Heart left ventricle (tissue), 16 donors: ENCODE results near the gene HNRNPDL. TPM values are rescaled to one million over a fixed set of nuclear protein-coding genes. Genes with fewer than 3 reads are reported as not detected.
"Not testable (repeated sequence)": the region's sequence is repeated elsewhere in the genome, so short reads cannot be mapped to it uniquely, and the experiment has no call there.

Source experiments
- ATAC-seq, 4 donors: fragments of 200-7000 bp; cut with Tn5 transposase; one replicate each; pipeline ENCODE4 v1.9.1; 2020 to 2022; ENCODE audit warnings: moderate library complexity in 4 of 4, mild to moderate bottlenecking in 3 of 4, moderate number of reproducible peaks in 1 of 4
- DNase-seq, 5 donors: peaks; one replicate each; pipeline ENCODE4 v3.0.0-alpha.2; 2020
- H3K27ac ChIP-seq, 12 donors: fragments of 200-600 bp; sonication (generic) in 4 of 12; one replicate each; pipeline versions ENCODE4 v1.5.0 to v1.8.0; 2016 to 2022; ENCODE audit warnings: mild to moderate bottlenecking in 2 of 12
- H3K27me3 ChIP-seq, 9 donors: fragments of 200-600 bp; sonication (generic) in 2 of 9; one replicate each; pipeline versions ENCODE4 v1.5.1 to v1.8.0; 2016 to 2022; ENCODE audit warnings: mild to moderate bottlenecking in 3 of 9
- H3K36me3 ChIP-seq, 9 donors: fragments of 200-600 bp; sonication (generic) in 2 of 9; one replicate each; pipeline versions ENCODE4 v1.5.0 to v1.8.0; 2018 to 2022; ENCODE audit warnings: mild to moderate bottlenecking in 2 of 9
- H3K4me1 ChIP-seq, 12 donors: fragments of 200-600 bp; sonication (generic) in 4 of 12; one replicate each; pipeline versions ENCODE4 v1.5.0 to v1.8.0; 2016 to 2022; ENCODE audit warnings: mild to moderate bottlenecking in 3 of 12
- H3K4me3 ChIP-seq, 12 donors: fragments of 200-600 bp; sonication (generic) in 4 of 12; one replicate each; pipeline versions ENCODE4 v1.5.0 to v1.8.0; 2017 to 2022; ENCODE audit warnings: mild to moderate bottlenecking in 9 of 12, moderate library complexity in 4 of 12
- H3K9me3 ChIP-seq, 12 donors: fragments of 200-600 bp; sonication (generic) in 4 of 12; one replicate each; pipeline versions ENCODE4 v1.5.0 to v1.8.0; 2016 to 2022; ENCODE audit warnings: mild to moderate bottlenecking in 1 of 12
- POLR2A ChIP-seq, 2 donors: fragments of 450-650 bp; IDR thresholded peaks; one replicate each; pipeline ENCODE4 v1.6.1; 2017; ENCODE audit warnings: antibody characterized with exemption in 2 of 2, mild to moderate bottlenecking in 2 of 2, moderate library complexity in 2 of 2
- WGBS, 4 donors: extraction: QIAGEN DNeasy Blood & Tissue Kit in 2 of 4; methylation state at CpG; one replicate each; pipeline versions ENCODE4 v1.1.5 to v1.1.7; 2013 to 2018; 5-methylcytosine and 5-hydroxymethylcytosine counted together
- intact Hi-C, 10 donors: fragments of 100-400 bp; cut with DNase I; formaldehyde crosslinking; loops; one replicate each; pipeline versions ENCODE4 v1.11.1 to v1.14.2; 2022
- polyA plus RNA-seq, 2 donors: library from polyadenylated mRNA; stranded (reverse); fragments of 200-250 nt; gene quantifications; one replicate each; pipeline ENCODE4 v1.2.3, GENCODE V29; 2013
- total RNA-seq, 9 donors: library from RNA; depleted of rRNA in 2 of 9; stranded (reverse); fragments of >200 nt in 2 of 9; fragmentation: NEBNext Ultra II Directional in 3 of 9; extraction: Animal tissue kit (Norgen Biotek cat#: 25700) in 3 of 9; gene quantifications; one replicate each; pipeline versions ENCODE4 v1.1.0 to v1.2.4, GENCODE V29; 2016 to 2023
- TF ChIP-seq, protein P1 (sequence below), 12 donors: fragments of 200-600 bp; sonication (generic) in 4 of 12; IDR thresholded peaks; one replicate each; pipeline versions ENCODE4 v1.5.0 to v1.8.0; 2018 to 2022; ENCODE audit warnings: antibody characterized with exemption in 12 of 12, mild to moderate bottlenecking in 5 of 12
- donor health status: ischemic (EF 13 %, LVEDD 7.1; RV severe dilation, severe dysfunction).
- donor health status: healthy with polysubstance abuse.
- donor health status: DM: no; HTN: yes; CAD: no.
- donor health status: DM: no; HTN: no; CAD: no.
- donor health status: ischemic (EF 25% LVEDD 6.9; RV normal size, moderate dysfunction).
- donor health status: ischemic (EF 25% LVEDD 5.7; RV mildly dilated, moderate dysfunction).
- donor health status: healthy.
- donor health status: DM: yes; HTN: yes; CAD: no.
- donor health status: ischemic (EF 35%, LVEDD 5.7; RV mildly dilated, moderate dysfunction).
- donor health status: nonischemic (EF 11% LVEDD 7.7; RV severe dilation, severe dysfunction).
- donor health status: DM: yes; HTN: yes; CAD: no.
- donor health status: PGD.
- donor health status: ischemic (EF 29% LVEDD 5.4; RV normal size, mild dysfunction).
- donor health status: nonischemic (EF 23%, LVEDD 6.1; RV moderate dilation, normal function).

HNRNPDL gene
- total and polyA plus RNA-seq, 11 donors: 90.8 to 236 (median 142) TPM

DNA sequence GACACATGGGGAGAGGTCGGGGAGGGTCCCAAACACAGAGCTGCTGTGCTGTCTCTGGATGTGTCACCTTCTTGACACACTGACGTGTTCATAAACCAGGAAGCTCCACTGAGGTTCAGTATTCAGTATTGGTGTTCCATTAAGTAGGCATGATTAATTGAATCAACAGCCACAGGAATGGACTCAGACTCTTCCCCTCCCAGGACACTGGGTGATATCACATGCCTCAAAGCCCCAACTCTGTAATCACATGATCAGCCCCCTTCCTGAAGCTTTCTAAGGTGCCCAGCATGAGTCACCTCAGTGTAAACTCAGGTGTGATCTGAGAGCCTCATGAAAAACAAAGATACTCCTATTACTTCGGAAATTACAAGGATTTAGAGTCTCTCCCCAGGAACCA lies 35.4 kb downstream of the HNRNPDL start:
- intact Hi-C loops: no loop called here
- Histone ChIP-seq H3K27me3 (no peaks in the 10 kb centered on the region), H3K4me3 (no peak overlapping the region), H3K4me1 (no peaks in the 10 kb centered on the region), H3K9me3 (no peaks in the 10 kb centered on the region), H3K36me3 (no peaks in the 10 kb centered on the region), H3K27ac (no peak overlapping the region)
- WGBS, 4 donors: 90 to 97% (median 93%) methylated on average over 3 of the region's 3 CpGs
- TF ChIP-seq POLR2A (IDR thresholded peaks at IDR 0.05): no peak
- TF ChIP-seq, protein P1, sequence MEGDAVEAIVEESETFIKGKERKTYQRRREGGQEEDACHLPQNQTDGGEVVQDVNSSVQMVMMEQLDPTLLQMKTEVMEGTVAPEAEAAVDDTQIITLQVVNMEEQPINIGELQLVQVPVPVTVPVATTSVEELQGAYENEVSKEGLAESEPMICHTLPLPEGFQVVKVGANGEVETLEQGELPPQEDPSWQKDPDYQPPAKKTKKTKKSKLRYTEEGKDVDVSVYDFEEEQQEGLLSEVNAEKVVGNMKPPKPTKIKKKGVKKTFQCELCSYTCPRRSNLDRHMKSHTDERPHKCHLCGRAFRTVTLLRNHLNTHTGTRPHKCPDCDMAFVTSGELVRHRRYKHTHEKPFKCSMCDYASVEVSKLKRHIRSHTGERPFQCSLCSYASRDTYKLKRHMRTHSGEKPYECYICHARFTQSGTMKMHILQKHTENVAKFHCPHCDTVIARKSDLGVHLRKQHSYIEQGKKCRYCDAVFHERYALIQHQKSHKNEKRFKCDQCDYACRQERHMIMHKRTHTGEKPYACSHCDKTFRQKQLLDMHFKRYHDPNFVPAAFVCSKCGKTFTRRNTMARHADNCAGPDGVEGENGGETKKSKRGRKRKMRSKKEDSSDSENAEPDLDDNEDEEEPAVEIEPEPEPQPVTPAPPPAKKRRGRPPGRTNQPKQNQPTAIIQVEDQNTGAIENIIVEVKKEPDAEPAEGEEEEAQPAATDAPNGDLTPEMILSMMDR (IDR thresholded peaks at IDR 0.05): no peak
- ATAC-seq (no peak), DNase-seq (no peak)

DNA sequence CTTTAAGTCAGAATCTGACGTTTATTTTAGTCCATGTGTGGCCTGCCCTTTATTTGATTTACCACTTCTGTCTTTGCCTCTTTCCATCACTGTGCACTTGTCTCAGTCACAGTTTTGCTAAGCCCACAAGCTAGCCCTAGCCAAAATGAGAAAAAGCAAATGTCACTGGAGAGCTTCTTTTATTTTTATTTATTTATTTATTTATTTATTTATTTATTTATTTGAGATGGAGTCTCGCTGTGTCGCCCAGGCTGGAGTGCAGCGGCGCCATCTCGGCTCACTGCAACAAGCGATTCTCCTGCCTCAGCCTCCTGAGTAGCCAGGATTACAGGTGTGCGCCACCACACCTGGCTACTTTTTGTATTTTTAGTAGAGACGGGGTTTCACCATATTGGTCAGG lies 40.2 kb downstream of the HNRNPDL start:
- H3K4me3 ChIP-seq, H3K9me3 ChIP-seq, ATAC-seq, H3K27me3 ChIP-seq, intact Hi-C loops, DNase-seq, H3K36me3 ChIP-seq, H3K27ac ChIP-seq: not testable (repeated sequence)
- H3K4me1 ChIP-seq: peaks cover 0 to 10% (median 0%) of the 10 kb centered on the region in 12 donors
- WGBS, 4 donors: 87 to 91% (median 88%) methylated on average over 9 of the region's 9 CpGs

DNA sequence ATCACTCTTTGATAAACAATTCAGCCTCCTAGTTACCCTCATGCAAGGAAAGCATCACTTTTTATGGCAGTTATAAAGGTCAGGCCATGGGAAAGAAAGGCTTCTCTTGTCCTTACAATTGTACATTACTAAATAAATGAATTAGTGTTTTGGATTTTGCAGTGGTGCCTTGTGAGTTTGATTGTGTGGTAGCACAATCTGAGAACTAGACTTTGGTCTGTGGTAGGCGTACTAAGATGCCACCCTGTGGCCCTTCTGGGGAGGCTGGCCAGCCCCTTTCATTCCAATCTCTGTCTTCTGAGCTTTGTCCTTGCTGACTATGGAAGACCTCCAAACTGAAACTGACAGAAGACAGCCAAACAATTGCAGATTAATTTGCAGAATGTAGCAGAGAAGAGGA lies 41.9 kb downstream of the HNRNPDL start:
- Histone ChIP-seq H3K4me3 (no peak overlapping the region), H3K4me1 (peaks cover 0 to 10% (median 0%) of the 10 kb centered on the region in 12 donors), H3K9me3 (no peaks in the 10 kb centered on the region), H3K36me3 (no peaks in the 10 kb centered on the region), H3K27me3 (no peaks in the 10 kb centered on the region), H3K27ac (peak overlapping the region in 2 of 12 donors; percentile 22 to 34)
- DNase-seq (no peak), ATAC-seq (peak; percentile 55 to 79 (median 77))
- intact Hi-C loops: no loop called here
- TF ChIP-seq, protein P1 (IDR thresholded peaks at IDR 0.05): peak in 7 of 12 donors; percentile 16 to 43 (median 23)
- TF ChIP-seq POLR2A (IDR thresholded peaks at IDR 0.05): no peak
- WGBS, 4 donors: 41 to 63% (median 58%) methylated on average over 1 of the region's 1 CpG

DNA sequence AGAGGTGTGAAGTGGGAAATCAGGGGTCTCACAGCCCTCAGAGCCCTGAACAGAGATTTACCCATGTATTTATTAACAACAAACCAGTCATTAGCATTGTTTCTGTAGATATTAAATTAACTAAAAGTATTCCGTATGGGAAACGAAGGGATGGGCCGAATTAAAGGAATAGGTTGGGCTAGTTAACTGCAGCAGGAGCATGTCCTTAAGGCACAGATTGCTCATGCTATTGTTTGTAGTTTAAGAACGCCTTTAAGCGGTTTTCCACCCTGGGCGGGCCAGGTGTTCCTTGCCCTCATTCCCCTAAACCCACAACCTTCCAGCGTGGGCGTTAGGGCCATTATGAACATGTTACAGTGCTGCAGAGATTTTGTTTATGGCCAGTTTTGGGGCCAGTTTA lies 44.0 kb downstream of the HNRNPDL start:
- DNase-seq, H3K4me3 ChIP-seq, H3K36me3 ChIP-seq, H3K27ac ChIP-seq, ATAC-seq, H3K27me3 ChIP-seq, intact Hi-C loops, H3K9me3 ChIP-seq: not testable (repeated sequence)
- WGBS, 4 donors: 94 to 96% (median 95%) methylated on average over 8 of the region's 8 CpGs
- H3K4me1 ChIP-seq: peaks cover 0 to 23% (median 4%) of the 10 kb centered on the region in 12 donors

DNA sequence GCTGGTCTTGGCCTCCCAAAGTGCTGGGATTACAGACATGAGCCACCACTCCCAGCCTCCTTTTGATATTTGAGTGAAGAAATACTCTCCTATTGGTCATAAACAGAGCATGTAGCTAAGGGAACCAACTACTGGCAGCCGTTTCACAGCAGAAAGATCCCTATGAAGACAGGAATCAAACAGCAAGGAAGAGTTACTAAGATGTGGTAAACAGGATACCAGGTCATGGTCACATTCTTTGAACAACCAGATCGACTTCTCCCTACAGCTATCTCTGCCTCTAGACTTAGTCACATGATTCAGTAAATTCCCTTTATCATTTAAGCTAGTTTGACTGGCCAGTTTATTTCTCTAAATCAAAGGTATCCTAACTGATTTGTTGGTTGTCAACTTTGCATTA lies 47.5 kb downstream of the HNRNPDL start:
- Histone ChIP-seq H3K4me3 (no peak overlapping the region), H3K4me1 (peaks cover 0 to 24% (median 7%) of the 10 kb centered on the region in 12 donors), H3K36me3 (no peaks in the 10 kb centered on the region), H3K9me3 (no peaks in the 10 kb centered on the region), H3K27ac (no peak overlapping the region), H3K27me3 (no peaks in the 10 kb centered on the region)
- TF ChIP-seq, protein P1 (IDR thresholded peaks at IDR 0.05): no peak
- no peak for TF ChIP-seq POLR2A (IDR thresholded peaks at IDR 0.05)
- intact Hi-C loops: loop anchor here in 1 of 10 donors (5.0 kb wide), 1 partner anchor 40 kb away; no protein-coding TSS in a partner anchor
- WGBS, 4 donors: 60 to 69% (median 67%) methylated on average over 2 of the region's 2 CpGs
- DNase-seq: no peak
- ATAC-seq: no peak
